GM18868 (cell line): ENCODE data around the gene ABTB2.

Experiments used
- ATAC-seq: cut with Tn5 transposase; IDR thresholded peaks from one replicate; pipeline ENCODE4 v1.9.1; 2021; ENCODE audit warnings: mild to moderate bottlenecking, moderate library complexity; ENCODE audit not compliant: unreplicated experiment

The ABTB2 gene

DNA sequence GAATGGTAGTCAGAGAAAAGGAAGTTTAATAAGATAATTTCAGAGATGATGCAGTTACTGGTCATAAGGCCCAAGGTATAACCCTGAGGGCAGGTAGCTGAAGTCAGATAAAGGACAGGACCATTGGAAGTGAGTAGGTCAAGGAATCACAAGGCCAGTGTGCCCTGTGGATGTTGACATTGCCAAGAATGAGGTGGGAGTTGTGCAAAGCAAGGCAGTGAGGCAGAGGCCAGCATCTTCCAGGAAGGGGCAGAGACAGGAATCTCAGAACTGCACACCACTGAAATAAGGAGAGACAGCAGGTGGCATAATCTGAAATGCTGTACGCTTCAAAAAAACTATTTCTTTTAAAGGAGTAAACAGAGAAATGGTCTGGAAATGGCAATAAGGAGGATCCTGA is 61.4 kb downstream of the ABTB2 start:
- no peak for ATAC-seq

DNA sequence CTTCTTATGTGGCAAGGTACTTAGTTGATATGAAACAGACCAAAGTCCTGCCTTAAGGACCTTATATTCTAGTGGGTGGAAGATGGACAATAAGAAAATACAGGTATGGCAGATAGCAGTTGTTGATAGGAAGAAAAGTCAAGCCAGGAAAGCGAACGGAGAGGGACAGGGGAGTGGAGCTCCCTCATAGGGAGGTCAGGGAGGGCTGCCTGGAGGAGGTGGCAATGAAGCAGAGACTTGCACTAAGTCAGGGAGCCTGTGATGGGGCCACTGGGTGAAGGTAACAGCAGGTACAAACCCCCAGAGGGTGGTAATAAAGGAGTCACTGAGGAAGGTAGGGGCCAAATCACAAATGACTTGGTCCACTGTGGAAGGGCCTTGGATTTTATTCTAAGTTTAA is 65.3 kb downstream of the ABTB2 start:
- no peak for ATAC-seq

DNA sequence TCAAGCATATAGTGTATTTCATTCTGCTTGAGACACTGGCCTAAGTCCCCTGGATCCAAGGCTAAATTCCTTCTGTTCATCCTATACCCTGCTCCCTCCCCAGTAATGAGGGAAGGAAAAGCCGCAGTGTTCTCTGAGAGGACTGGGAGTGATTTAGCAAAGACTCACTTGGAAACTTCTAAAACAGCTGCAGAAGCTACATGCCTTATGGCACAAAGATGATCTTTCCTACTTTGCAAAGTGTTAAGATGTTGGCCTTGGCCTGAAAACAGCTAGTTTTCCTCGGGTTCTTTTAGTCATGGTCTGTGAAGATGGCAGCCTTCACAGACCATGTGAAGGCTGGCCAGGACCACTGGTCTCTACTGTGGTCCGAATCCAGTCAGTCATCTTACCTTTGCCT is 65.7 kb downstream of the ABTB2 start:
- ATAC-seq: no peak

DNA sequence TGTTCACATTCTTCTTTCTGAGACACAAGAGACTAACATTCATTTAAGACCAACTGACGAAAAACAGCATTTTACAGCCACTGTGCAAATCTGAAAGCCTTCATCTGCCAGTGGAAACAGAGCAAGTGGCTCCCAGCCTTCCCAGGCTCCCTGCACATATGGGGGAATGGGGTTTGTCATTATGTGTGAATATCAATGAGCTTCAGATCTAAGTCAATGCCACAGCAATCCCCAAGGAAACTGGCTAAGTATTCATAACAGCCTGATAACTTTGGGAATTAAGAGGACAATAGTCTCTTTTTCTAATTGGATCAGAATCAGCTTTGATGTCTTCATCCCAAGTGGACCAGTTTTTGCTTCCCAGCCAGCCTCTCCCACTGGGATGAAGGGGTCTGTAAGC is 66.9 kb downstream of the ABTB2 start:
- ATAC-seq: no peak

DNA sequence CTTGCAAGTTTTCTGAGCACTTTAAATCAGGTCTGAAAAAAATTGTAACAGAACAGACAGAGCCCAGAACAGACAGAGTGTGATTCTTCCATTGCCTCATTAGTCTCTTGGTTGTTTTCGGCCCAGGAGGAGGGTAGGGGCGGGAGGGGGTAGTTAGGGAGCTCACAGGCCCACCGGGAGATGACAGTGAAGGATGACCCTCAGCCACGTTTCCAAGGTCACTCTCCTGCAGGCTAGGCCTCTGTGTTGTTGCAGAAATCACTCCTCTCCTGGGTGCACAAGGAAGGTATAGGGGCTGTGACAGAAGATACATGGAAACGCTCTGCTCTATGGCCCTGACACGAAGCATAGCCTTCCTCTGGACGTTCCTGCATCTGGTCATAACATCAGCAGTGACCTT is 69.3 kb downstream of the ABTB2 start:
- no peak for ATAC-seq

GRCh38 chr11:34284811-34285481 is 72.9 kb downstream of the ABTB2 start:
- no peak for ATAC-seq

DNA sequence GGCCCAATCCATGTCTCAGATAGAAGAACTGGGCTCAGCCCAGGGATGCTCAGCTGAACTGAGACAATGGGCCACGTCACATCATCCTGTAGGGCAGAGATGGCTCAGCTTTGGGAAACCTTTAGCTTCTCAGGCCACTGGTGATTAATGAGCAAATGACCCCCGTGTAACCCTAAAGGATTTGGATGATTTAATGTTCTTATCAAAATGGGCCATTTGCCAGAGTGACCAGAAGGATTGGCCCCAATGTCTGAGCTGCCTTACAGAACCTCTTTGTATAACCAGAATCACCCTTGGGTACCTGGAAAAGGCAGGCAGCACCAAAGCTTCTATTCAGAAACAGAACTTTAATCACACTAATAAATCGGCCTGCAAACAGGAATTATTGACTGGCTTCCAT is 73.7 kb downstream of the ABTB2 start:
- no peak for ATAC-seq

- no peak for ATAC-seq
Measured at GRCh38 chr11:34280945-34281872, 76.6 kb downstream of the ABTB2 start.

GRCh38 chr11:34278693-34279297 is 79.0 kb downstream of the ABTB2 start:
- ATAC-seq: no peak

DNA sequence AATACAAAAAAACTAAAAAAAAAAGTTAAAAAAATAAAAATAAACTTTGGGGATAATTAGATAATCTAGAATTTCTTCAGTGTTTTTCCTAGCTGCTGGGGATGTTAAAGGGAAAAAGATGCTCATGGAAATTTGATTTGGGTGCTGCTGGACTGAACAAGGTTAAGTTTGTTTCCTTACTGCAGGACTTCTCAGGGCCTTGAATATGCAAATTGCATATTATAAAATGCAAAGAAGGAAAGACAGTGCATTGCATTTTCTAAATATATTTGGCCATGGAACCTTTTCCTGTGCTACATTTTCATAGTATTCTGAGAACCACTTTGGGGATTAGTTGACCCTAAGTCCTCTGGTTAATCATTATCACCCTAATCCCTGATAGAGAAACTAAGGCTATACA is 79.6 kb downstream of the ABTB2 start:
- ATAC-seq: no peak

DNA sequence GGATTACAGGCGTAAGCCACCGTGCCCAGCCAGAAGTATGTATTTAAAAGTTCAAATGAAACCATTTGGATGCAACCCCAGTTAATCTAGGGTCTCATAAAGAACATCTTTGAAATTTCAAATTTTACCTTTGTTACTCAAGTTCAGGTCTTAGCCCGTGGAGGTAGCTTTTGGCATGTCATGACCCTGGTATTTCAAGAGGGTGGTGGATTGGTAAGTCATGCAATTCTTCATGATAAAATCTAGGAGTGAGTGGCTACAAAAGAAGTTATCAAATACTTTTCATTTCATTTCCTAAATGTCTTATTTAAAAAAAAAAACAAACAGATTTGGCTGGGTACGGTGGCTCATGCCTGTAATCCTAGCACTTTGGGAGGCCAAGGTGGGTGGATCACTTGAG is 80.6 kb downstream of the ABTB2 start:
- no peak for ATAC-seq

GRCh38 chr11:34276352-34276864 is 81.4 kb downstream of the ABTB2 start:
- no peak for ATAC-seq

DNA sequence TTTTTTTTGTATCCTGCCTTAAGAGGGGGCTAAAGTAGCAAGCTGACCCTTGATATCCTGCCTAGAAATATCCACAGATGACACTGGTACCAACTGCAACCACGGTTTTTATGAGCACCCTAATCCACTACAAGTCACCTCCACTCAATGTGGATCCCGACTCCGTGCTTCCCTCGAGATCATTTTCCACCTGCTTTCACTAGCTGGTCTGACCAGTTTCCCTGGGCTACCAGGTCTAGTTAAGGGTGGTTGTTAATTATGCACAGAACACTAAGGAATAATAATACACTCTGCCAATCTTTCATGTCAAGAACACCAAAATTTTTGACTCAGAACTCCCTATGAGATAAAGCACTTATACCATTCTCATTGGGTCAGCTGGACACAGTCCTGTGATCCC is 82.3 kb downstream of the ABTB2 start:
- no peak for ATAC-seq

DNA sequence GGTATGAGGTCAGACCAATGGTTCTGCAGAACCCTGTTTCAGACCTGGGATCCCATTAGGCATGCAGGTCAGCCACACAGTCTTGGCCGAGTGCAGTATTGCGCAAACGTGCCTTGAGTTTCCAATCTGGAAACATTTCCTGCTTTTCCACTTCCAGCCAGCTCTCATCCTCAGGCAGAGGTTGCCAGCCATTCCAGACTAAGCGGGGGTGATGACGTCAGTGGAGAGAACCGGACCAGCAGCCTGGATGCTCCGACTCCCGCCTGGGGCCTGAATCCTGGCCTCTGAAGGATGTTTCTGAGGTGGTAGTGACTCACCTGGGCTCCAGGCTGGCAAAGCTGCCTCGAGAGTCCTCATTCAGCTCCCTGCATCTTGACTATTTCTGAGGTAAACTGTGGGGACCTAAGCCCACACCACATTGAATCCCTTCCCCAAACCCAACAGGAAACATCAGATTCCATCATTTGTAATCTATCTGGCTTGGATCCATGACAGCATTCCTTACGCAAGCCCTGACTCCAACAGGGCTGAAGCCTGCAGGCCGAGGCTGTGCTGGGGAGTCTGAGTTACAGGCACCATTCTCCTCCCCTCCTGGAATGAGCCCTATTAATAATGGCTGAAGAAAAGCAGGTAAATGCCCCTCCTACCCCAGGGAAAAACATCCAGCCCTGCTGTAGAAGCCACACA is 83.0 kb downstream of the ABTB2 start:
- ATAC-seq: no peak

DNA sequence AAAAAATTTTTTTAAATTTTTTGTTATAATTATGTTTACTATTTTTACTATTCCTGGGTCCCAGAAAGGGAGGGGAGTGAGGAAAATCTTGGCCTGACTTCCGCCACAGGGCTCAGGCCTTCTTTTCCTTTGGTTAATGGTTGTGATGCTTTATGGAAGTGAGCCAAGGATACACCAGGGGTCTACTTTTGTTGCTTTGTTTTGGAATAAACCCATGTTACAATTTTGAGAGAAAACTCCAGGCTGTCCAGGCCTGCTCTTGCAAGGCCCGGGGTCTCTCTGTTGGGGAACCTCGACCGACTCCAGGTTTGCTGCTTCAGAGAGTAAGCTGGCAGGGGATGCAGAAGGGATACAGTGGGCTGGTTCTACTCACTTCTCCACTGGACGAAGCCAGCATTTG is 84.7 kb downstream of the ABTB2 start:
- ATAC-seq: no peak

DNA sequence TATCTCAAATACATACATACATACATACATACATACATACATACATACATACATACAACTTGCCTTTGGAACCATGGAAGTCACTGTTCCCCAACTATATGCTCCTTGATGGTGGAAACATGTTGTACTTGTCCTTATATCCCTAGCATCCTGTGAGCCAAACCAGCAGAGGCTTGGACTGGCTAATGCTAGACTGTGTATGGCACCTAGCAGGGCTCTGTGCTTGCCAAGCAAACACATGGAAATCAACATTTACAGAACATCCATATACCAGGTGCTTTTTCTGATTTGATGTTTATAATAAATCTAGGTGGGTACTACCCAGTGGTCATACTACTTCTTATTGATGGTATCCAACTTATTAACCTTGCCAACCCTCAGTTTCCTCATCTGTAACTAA is 86.1 kb downstream of the ABTB2 start:
- ATAC-seq: no peak

DNA sequence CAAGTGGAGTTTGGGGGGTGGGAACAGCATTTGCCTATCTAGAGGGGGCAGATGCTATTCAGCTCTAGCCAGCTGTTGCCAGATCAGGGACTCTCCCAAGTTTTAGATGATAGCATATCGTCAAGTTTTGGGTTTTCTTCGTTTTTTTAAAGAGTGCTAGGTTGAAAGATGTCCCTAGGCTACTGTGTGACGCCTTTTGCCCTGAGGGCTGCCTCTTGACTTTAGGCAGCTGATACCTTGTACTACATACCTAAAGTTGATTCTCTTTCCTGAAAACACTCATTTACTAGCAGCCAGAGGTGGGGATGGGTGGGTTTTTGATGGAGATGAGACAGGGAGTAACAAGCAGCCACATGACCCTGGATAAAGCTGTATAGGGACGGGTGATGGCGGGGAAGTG is 87.1 kb downstream of the ABTB2 start:
- no peak for ATAC-seq

DNA sequence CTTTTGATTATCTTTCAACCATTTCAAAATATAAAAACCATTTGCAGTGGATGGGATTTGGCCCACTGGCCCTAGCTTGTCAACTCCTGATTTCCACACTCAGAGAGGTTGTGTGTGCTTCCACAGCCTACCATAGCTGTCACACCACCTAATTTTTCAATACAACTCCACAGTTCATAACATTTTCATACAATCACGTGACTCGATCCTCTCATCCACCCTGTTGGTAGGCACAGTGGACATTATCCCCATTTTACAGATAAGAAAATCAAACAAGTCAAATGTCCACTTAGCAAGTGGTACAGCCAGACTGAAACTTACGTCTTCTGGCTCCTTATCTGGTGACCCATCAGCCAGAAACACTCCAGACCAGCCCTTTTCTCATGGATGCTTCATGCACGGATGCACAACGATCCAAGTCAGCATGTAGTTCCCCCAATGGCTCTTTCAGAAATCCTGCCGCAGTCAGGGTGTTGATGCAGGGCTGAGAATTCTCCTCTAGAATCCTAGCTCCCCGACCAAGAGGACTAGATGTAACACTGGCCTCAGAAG is 88.0 kb downstream of the ABTB2 start:
- ATAC-seq: no peak

GRCh38 chr11:34268906-34269430 is 88.8 kb downstream of the ABTB2 start:
- no peak for ATAC-seq

DNA sequence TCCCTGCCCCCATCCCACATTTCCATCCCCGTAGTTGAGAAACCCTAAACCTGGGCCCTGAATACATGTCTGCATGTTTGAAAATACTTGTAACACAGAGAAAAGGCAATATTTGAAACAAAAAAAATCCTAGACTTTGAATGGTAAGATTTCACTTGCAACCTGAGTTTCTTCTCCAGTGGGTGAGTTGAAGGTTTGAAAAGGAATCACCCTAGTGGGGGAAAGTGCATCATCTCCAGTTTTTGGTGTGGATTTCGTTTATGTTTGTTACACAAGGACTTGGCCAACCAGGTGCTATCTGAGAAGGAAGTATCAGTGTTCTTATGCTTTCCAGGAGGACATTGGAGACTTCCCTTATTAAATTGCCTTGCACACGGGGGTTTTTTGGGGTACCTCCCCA is 90.4 kb downstream of the ABTB2 start:
- no peak for ATAC-seq

DNA sequence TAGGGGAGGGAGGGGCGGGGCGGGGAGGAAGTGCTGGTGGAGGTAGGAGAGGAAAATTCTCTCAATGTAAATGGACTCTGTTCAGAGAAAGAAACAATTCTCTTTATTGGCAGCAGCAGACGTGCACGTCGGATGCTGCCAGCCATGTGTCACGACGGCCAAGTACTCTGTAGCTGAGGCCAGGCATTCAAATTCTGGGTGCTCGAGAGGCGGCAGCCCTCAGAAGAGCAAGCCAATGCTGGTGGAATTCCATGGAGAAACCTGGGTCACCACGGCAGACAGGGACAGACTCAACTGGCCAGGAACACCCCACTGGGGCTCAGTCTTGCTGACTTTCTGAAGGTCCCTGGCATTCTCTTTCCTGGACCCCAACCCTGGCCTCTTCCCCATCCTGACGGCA is 90.8 kb downstream of the ABTB2 start:
- no peak for ATAC-seq
